GM12878 (cell line): ENCODE measurements around the gene PNMA1.

ENCODE experiments used
- ATF3 ChIP-seq: IDR thresholded peaks from 2 replicates; pipeline ENCODE4 v1.6.1; 2011; ENCODE audit warnings: low read depth, mild to moderate bottlenecking, low read length, moderate library complexity, borderline replicate concordance; ENCODE audit errors: extremely low read depth
- ATF7 ChIP-seq: fragments of 450-650 bp; IDR thresholded peaks from 2 replicates; pipeline ENCODE4 v1.6.1; 2016; ENCODE audit warnings: low read depth, mild to moderate bottlenecking
- CBFB ChIP-seq: IDR thresholded peaks from 2 replicates; pipeline ENCODE4 v1.6.1; 2016; ENCODE audit warnings: antibody characterized with exemption, low read depth
- CREB1 ChIP-seq: IDR thresholded peaks from 2 replicates; pipeline ENCODE4 v1.6.1; 2012; ENCODE audit warnings: low read depth, mild to moderate bottlenecking, inconsistent platforms
- EGR1 ChIP-seq, 2 experiments: IDR thresholded peaks; 1 replicate in 1 of 2; 2 replicates in 1 of 2; pipeline ENCODE4 v1.6.1; 2011 to 2012; ENCODE audit warnings: low read depth in 2 of 2, low read length in 2 of 2, borderline replicate concordance in 1 of 2, mild to moderate bottlenecking in 1 of 2, moderate library complexity in 1 of 2
- HCFC1 ChIP-seq: fragments of 150-350 bp; IDR thresholded peaks from 2 replicates; pipeline ENCODE4 v1.6.1; 2014; ENCODE audit warnings: low read length
- MAX ChIP-seq: IDR thresholded peaks from 2 replicates; pipeline ENCODE4 v1.6.1; 2012; ENCODE audit warnings: low read depth, low read length, improper control_type of control experiment
- MEF2A ChIP-seq: IDR thresholded peaks from 2 replicates; pipeline ENCODE4 v1.6.1; 2011; ENCODE audit warnings: low read depth, mild to moderate bottlenecking, low read length, moderate library complexity; ENCODE audit not compliant: insufficient read depth
- TAF1 ChIP-seq: IDR thresholded peaks from 2 replicates; pipeline ENCODE4 v1.6.1; 2011; ENCODE audit warnings: mild to moderate bottlenecking, low read depth, low read length, borderline replicate concordance
- TCF7 ChIP-seq: IDR thresholded peaks from 2 replicates; pipeline ENCODE4 v1.6.1; 2014; ENCODE audit warnings: antibody characterized with exemption, borderline replicate concordance
- YY1 ChIP-seq: IDR thresholded peaks from 2 replicates; pipeline ENCODE4 v1.6.1; 2011; ENCODE audit warnings: low read depth, mild to moderate bottlenecking, low read length
- ZNF687 ChIP-seq: fragments of 450-650 bp; IDR thresholded peaks from 2 replicates; pipeline ENCODE4 v1.6.1; 2017; ENCODE audit warnings: mild to moderate bottlenecking, moderate library complexity
- TF ChIP-seq, protein P1 (sequence below): fragments of 450-650 bp; conservative IDR thresholded peaks from 2 replicates; pipeline ENCODE4 v1.6.1; 2017; ENCODE audit warnings: mild to moderate bottlenecking, moderate library complexity
- TF ChIP-seq, protein P2 (sequence below), 3 experiments: IDR thresholded peaks in 2 of 3; conservative IDR thresholded peaks in 1 of 3; 2 replicates each; pipeline ENCODE4 v1.5.1; 2011; ENCODE audit warnings: low read depth in 3 of 3, low read length in 3 of 3, mild to moderate bottlenecking in 3 of 3, control low read depth in 2 of 3, moderate library complexity in 2 of 3, inconsistent platforms in 1 of 3, mixed read lengths in 1 of 3; ENCODE audit not compliant: control insufficient read depth in 2 of 3, insufficient read depth in 1 of 3; ENCODE audit errors: extremely low read depth in 1 of 3

DNA sequence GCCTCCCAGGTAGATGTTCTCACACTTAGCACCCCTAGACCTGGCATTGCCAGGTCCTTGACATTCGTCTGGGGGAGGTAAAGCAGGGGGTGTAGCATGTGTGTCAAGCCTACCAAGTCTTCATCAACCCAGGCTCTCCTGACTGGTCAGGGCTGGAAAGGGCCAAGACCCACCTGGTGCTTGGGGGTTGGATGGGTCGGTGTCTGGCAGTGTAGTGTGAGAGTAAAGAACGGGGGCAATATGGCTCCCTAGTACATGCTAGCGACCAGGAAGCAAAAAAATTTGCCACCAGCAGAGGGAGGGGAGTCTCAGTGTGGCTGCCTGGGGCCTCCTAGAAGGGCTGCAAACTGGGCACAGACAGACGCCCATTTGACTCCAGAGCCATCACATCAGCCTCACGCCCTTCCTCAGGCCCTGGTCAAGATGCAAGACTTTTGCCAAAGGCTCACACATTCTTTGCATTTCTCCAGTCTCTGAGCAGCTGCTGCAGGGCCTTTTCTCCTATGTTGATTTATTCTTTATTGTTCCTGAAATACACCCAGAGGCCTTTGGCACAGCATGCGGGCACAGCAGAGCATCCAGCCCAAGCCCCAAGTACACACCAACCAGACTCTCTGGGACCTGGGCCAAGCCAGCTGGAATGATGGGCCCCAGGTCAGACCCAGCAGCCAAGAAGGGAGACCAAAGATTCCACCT is 38.3 kb upstream of the PNMA1 start:
- no peak for TF ChIP-seq HCFC1
- peak; percentile 89 for TF ChIP-seq YY1
- no peak for TF ChIP-seq TAF1
- TF ChIP-seq, protein P1, sequence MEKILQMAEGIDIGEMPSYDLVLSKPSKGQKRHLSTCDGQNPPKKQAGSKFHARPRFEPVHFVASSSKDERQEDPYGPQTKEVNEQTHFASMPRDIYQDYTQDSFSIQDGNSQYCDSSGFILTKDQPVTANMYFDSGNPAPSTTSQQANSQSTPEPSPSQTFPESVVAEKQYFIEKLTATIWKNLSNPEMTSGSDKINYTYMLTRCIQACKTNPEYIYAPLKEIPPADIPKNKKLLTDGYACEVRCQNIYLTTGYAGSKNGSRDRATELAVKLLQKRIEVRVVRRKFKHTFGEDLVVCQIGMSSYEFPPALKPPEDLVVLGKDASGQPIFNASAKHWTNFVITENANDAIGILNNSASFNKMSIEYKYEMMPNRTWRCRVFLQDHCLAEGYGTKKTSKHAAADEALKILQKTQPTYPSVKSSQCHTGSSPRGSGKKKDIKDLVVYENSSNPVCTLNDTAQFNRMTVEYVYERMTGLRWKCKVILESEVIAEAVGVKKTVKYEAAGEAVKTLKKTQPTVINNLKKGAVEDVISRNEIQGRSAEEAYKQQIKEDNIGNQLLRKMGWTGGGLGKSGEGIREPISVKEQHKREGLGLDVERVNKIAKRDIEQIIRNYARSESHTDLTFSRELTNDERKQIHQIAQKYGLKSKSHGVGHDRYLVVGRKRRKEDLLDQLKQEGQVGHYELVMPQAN = no peak
- TF ChIP-seq, protein P2, sequence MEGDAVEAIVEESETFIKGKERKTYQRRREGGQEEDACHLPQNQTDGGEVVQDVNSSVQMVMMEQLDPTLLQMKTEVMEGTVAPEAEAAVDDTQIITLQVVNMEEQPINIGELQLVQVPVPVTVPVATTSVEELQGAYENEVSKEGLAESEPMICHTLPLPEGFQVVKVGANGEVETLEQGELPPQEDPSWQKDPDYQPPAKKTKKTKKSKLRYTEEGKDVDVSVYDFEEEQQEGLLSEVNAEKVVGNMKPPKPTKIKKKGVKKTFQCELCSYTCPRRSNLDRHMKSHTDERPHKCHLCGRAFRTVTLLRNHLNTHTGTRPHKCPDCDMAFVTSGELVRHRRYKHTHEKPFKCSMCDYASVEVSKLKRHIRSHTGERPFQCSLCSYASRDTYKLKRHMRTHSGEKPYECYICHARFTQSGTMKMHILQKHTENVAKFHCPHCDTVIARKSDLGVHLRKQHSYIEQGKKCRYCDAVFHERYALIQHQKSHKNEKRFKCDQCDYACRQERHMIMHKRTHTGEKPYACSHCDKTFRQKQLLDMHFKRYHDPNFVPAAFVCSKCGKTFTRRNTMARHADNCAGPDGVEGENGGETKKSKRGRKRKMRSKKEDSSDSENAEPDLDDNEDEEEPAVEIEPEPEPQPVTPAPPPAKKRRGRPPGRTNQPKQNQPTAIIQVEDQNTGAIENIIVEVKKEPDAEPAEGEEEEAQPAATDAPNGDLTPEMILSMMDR (IDR thresholded peaks at IDR 0.05 in 2 of 3, conservative IDR thresholded peaks at IDR 0.05 in 1 of 3; ENCODE audit: control insufficient read depth in 2 of 3, extremely low read depth in 1 of 3, insufficient read depth in 1 of 3, low read depth in 3 of 3, low read length in 3 of 3) = peak; percentile 39 to 61 (median 54); a peak in 4 of 6 replicates
- TF ChIP-seq MEF2A = no peak
- no peak for TF ChIP-seq ATF3
- TF ChIP-seq ATF7 = no peak
- no peak for TF ChIP-seq TCF7
- TF ChIP-seq MAX = no peak
- TF ChIP-seq EGR1 (IDR thresholded peaks at IDR 0.05; ENCODE audit: borderline replicate concordance in 1 of 2, low read depth in 2 of 2, low read length in 2 of 2) = no peak
- no peak for TF ChIP-seq ZNF687
- no peak for TF ChIP-seq CREB1
- TF ChIP-seq CBFB = no peak
